ENCODE results near the gene CEP55.

Gene CEP55

DNA sequence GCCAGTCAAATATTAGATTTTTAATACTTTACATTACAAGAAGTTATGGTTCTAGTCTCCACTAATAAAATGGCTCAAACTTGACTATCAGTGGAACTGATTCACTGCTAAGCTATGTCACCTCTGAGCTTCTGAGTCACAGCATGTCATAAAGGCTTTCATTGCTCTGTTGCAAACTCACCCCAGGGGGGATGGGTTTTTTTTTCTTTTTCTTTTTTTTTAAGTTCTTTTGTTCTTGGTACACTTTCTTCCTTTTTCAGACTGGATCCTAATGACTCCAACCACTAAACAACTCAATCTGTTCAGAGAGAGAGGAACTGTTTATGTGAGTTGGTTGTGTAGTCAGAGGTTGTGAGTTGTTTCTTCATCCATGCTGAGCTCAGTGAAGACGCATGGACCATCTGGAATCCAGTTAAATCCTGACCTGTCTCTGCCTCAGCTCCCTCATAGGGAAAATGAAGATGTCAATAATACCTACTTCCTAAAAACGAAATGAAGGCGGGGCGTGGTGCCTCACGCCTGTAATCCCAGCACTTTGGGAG is 25.2 kb upstream of the CEP55 start:
- DNase-seq: no peak

DNA sequence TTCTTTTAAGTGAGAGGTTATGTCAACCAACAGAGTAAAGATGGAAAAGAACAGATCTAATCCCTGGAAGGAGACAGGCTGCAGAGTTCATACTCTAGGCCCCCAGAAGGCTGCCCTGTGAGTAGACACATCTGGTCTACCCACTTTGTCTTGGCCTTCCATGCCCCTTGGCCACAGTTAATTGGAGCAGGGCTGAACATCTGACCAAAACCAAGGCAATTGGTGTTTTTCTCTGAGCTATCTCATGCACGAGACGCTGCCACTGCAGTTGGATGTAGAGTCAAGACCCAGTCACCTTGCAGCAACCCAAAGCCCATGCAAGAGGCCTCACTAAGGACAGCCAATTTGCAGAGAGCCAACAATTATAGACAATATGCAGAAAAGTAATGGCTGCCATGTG is 23.3 kb upstream of the CEP55 start:
- DNase-seq: no peak

DNA sequence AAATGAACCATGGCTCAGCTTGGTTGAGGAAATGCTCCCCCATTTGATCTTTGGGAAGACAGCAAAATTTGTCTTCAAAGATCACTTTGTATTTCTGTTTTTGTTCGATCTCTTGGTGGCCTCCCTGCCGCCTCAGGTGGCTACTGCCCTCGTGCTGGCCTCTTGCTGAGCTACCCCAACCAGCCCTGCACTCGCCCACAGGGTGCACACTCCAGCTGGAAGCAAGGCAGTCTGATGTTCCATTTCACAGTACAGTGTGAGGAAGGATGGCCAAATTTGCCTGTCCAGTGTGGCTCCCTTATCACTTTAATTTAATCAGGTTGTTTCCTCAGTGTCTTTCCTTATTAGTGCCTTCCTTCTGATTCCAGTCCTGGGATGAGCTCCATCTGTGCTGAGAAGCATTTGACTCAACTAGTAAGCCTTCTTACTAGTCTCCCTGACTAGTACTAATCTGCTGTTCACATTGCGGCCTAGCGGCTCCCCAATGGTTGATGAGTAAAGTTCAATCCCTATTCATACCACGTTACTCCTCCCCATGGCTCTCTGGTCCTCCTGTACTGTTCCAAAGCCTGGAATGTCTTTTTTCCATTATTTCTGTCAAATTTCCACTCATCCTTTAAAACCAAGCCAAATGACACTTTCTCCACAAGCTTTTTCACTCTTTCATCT is 22.5 kb upstream of the CEP55 start:
- no peak for DNase-seq

DNA sequence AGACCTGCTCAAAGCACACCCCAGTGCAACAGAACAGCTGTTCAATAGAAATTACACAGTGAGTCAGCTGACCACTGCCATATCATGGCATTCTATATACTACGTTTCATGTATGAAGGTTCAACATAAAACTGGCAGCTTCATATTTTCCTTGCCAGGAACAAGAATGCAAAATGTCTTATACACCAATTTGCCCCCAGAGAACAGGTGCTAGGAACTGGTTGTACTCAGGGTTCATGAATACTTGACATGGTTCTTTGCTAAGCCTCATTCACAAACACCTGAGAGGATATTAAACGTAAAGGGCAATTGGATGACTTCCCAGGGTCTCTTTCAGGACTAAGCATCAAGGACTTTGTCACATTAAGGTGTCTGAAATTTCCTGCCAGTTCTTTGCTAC is 21.2 kb upstream of the CEP55 start:
- no peak for DNase-seq

DNA sequence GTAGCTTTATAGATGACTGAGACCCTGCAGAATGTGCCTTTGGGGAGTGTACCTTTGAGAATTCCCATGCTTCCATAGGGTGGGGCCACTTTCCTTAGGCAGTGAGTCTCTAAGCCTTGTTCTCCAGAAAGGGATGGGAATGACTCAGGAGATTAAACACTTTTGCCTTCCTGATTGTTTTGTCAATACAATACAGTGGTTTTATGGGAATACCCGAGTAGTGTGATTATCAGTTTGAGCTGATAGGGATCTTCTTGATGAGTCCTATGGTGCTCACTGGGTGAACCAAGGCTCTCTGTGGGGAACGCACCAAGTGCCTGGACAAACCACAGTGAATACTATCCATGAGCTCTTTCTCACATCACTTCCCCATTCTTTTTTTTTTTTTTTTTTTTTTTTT is 20.5 kb upstream of the CEP55 start:
- DNase-seq: no peak

DNA sequence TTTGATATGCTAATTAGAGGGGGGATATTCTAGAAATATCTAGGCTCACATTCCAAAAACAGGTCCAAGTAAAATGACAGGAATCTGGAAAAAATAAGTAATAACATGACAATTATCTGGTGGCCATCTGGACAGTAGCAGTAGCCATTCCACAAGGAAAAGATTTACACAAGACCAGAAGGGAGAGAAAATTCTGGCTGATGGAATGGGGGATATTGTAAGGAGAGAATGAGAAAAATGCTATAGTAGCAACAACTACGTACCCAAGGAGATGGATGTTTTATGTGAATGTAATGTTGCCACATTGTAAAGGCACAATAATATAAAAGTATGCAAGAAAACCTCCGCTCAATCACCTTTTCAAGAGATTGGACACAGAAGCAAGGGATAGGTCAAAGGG is 19.7 kb upstream of the CEP55 start:
- no peak for DNase-seq

DNA sequence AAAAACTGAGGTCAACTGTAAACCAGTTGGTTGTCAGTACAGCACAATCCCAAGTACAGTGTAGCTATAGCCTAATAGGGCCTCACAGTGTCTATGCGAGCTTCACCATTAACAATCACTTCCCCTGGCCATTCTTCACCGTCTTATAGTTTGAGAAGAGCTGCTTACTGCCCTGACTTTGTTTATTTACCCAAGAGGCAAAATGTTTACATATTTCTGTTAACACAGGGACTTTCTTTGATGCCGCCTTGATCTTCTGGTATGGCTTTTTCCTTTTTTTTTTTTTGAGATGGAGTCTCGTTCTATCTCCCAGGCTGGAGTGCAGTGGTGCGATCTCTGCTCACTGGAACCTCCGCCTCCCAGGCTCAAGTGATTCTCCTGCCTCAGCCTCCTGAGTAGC is 17.5 kb upstream of the CEP55 start:
- DNase-seq: no peak

DNA sequence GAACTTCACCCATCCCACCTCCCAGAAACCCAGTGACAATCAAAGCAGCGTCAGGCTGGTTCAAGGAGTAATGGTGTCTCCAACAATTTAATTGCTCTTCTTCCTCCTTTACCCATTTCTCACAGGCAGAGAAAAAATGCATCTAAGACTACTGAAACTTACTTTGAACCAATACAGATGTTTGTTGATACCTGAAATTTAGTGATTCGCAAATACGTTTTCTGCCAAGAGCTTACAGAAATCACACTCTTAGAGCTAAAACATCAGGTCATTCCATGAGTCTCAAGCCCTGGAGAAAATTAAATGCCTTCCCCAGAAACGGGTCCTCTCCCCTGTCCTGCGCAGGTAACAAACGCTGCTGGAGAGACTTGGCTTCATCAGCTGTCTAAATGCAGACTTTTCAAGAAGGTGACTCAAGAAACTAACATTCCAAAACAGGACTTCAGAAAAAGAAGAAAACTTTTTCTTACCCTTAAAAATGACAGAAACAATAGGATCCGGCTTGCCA is 14.7 kb upstream of the CEP55 start:
- no peak for DNase-seq

DNA sequence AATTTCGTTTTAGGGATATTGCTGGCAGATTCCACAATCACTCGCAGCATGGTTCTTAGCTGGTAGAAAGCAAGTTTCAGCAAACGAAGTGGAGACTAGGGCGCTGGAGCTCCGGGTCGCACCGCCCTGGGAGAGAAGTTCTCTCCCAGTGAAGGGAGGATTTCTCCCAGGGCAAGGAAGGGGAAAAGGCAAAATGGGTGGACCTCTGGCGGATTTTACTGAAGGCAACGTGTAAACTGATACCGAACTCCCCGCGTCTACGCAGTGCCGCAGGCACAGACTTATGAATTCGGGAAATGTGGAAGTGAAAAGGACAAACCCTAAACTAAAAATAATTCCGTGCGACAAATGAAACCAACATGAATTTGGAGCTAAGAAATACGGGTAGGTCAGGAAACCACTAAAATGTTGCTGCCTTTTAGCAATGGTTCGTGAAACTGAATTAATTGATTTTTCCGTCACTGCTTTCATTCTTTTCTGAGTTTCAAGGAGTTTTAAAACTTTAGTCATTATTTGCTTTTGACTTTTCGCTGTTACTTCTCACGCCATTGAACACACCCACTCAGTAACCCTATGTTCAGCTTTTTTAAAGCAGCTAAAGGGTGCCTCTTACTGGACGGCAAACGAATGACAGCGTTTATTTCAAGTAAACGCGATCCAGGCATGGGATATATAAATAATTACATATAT is 14.1 kb upstream of the CEP55 start, which contains the start of gene MYOF:
TSS of gene MYOF (minus strand) at position 190 of the 690 bp plus-strand sequence. CDS start at position 50, 140 bp downstream.
- DNase-seq: peak; percentile 26

DNA sequence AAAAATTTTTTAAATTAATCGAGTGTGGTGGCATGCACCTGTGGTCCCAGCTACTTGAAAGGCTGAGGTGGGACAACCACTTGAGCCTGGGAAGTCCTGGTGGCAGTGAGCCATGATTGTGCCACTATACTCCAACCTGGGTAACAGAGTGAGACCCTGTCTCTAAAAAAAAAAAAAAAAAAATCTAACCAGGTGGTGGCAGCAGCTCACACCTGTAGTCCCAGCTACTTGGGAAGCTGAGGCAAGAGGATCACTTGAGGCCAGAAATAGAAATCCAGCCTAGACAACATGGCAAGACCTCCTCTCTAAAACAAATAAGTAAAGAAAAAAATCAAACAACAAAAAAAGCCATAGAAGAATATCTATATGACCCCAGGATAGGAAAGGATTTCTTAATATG is 10.7 kb upstream of the CEP55 start:
- no peak for DNase-seq

DNA sequence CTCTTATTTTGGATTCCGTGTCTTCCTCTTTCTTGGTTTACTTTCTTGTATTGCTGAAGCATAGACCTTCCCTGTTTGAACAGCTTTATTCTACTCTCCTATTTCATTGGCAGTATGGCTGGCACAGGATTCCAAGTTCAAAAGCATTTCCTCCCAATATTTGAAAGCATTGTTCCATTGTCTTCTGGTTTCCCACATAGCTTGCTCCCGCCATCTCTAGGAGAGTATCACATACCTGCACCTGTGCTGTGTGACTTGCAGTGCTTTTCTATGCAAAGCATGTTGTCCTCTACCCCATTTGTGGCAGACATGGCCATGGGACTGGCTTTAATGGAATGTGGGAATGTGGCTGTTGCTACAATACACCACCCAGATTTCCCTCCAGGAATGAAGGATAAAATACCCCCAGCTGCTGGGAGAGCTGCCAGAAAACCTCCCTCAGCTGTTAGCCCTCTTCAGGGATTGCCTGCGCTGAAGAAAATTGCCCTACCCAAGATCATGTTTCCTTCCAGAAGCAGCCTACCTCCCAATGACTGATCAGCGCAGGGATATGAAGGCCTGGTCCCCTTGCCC is 7.4 kb upstream of the CEP55 start:
- DNase-seq: no peak

DNA sequence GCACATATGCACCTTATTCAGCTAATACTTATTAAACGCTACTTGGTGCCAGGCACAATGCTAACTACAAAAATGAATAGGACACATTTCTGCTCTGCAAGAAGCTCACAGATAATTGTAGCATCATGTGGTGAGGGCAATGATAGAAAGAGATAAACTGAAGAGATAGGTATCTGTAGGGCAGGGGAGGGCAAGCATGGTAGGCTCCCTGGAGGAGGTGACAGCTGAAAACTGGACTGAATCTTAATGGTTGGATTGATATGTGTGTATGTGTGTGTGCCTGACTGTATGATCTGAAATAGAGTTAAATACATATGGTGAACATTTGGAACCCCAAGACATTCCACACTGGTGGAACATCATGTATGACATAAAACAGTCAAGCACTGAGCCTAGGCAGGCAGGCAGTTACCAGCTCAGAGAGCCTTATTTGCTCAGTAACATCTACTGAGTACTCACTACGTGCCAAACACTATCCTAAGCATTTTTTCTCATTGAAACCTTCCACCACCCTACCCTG is 4.8 kb upstream of the CEP55 start:
- no peak for DNase-seq

DNA sequence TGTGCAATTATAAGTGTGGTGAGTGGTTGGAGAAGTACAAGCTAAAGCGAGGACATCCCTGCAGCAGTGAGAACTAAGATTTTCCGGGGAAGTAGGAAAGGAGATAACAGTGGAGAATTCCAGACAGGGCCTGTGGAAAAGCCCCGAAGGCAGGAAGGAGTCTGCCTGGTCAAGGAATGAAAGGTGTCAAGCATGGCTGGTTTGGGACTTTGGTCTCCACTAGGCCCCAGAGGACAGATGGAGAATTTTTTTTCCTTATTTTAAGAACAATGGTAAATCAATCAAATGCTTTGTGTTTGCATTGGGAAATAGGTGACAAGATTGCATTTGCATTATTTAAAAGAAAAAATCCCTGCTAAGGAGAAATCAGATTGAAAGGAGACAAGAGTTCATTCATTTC is 3.2 kb upstream of the CEP55 start:
- no peak for DNase-seq

DNA sequence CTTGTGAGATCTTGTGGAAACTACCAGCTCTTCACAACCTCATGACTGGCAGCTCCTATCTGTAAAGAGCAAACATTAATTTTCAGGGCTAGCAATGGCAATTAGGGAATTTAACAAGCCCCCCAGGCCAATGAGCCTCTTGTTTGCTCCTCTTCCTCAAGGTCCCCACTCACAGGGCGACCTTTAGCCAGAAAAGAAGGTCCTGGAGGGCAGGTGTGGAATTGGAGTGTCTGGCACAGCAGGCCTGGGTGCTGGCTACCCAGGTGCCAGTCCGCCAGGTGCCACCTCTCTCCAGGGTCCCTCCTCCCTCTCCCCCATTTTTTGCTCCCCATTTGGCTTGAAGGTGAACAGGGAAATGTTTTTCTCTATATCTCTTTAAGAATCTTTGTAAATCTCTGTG is 1.9 kb upstream of the CEP55 start:
- no peak for DNase-seq

DNA sequence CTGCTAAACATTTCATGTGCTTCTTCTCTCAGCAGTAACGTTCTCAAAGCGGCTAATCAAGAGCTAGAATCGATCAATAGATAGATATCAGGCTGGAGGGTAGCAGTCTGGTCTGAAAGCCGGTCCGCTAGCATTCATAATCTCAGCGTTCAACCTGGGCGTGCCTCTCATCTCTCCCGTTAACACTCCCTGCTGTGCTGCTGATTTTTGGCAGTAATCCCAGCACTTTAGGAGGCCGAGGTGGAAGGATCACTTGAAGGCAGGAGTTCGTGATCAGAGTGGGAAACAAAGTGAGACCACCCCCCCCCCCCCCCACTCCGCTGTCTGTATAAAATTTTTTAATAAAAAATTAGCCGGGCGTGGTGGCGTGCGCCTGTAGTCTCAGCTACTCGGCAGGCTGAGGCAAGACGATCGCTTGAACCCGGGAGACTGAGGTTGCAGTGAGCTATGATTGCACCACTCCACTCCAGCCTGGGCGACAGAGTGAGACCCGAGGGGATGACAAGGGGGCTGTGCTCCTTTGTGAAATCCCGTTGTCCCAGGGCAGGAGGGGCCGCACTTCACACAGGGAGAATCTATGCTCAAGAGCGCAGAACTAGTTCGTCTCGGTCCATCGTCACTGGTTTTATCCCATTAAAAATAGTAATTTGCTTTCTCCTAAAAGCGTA is 624 bp upstream of the CEP55 start:
- no peak for DNase-seq

DNA sequence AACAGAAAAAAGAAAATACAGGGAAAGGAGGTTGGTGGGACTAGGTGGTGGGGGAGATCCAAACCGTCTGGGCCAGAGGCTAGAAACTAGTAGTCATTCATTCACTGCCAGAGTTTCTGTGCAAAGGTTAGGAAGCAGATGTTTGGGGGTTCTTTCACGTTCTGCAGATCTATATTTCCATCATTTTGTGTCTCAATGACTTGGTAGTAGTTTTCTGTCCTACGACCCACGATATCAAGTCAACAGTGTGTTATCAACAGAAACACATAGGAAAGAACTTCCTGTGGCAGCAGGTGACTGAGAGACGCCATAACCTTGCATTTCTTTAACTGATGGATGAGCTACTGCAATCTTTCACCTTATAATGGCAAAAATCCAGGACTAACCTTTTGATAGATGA is 1.8 kb downstream of the CEP55 start:
- DNase-seq: no peak

DNA sequence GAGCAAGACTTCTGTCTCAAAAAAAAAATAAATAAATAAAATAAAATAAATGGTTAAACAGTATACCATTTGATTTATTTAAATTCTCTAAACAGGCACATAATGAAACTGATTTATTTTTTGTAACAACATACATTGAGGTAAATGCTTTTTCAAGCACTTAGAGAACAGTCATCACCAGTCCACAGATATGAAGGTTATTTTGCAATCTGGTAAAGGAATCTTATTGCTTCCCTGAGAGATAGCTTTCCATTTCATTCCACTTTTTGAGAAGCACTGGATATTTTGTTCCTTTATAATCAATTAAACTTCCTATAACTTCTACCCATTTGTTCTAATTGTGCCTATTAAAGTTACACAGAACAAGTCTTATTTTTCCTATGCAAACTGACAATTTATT is 5.2 kb downstream of the CEP55 start:
- DNase-seq: no peak

DNA sequence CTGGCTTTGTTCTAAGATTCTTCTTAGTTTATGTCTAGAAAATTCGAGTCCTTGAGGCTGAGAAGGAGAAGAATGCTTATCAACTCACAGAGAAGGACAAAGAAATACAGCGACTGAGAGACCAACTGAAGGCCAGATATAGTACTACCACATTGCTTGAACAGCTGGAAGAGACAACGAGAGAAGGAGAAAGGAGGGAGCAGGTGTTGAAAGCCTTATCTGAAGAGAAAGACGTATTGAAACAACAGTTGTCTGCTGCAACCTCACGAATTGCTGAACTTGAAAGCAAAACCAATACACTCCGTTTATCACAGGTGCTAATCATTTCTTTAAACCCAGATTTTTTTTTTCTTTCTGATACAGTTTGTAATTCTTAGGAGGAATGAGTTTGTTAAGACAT is 6.7 kb downstream of the CEP55 start:
- no peak for DNase-seq

DNA sequence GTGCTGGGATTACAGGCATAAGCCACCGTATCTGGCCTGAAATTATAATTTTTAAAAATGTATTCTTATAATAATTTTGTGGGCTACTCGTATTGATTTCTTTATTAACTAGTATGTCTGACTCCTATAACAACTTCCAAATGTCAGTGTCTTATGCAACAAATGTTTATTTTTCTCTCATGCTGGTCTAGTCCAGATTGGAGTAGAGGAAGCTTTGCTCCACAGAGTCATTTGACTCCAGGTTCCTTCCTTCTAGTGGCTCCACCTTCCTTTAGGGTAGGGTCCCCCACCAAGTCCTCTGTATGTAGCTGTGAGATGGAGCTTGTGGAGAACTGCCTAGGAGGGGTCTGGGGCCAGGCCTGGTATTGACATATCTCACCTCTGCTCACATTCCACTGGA is 8.7 kb downstream of the CEP55 start:
- no peak for DNase-seq

DNA sequence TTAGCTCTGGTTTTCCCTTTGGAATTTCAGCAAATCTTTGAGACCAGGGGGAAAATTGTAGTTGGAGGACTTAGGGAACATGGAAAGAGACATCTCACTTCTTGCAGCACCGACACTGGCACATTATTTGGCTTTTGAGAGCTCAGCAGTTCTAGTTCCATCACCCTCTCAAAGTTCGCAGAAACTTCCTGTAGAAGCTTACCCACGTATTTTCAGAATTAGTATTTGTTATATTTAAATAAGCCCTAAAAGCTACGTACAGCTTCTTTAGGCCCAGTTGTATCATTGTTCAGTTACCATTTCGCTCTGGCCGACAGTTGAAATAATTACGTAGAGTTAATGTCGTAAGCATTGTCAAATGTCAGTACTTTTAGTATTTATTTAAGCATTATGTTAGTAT is 13.4 kb downstream of the CEP55 start:
- DNase-seq: no peak

DNA sequence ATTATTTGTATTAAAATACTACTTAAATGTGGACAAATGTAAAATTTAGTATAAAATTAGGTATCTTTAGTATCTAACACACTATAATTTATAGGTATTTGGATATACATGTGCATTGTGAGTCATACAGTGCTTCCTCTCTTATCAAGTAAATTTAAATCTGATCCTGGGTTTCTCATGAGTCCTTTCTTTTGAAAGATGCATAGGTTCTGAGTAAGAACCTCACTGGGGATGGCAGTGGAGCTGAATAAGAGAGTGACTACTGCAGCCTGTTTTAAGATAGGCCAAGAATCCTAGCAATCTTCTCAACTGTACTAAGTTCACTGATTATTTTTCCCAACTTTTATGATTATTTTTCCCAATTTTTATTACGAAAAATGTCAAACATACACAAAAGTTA is 16.2 kb downstream of the CEP55 start:
- no peak for DNase-seq

DNA sequence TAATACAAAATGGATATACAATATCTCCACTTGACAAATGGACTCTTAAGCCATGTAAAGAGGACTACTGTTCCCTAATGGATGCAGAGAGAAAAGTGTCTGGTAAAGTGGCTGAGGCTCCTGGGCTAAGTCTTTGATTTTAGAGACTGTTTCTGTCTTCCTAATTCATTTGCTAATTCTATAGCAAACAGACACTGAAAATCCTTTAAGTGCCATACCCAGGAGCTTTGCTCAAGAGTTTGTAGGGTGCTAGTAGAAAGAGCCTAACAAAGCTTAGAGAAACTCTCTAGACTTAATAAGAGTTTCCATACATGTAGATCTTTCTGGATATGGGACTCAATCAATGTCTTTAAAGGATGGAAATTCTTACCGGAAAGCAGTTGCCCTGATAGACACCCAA is 16.7 kb downstream of the CEP55 start:
- no peak for DNase-seq

DNA sequence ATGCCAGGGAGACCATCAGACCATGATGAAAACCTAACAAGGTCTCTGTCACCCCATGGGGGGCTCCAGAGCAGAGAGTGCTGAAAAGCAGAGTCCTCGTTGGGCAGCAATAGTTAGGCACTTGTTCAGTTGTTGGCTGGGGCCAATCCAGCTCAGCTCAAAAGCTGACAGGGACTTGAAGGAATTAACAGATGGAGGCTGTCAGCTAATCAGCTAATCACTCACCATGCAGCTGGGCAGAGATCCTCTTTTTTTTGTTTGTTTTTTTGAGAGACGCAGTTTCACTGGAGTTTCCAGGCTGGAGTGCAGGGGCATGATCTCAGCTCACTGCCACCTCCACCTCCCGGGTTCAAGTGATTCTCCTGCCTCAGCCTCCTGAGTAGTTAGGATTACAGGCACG is 18.1 kb downstream of the CEP55 start:
- DNase-seq: no peak

All from NCI-H1417 treated with DMSO at 0.1 percent for 48 hours (cell line).